HepG2 (cell line): ENCODE data around the gene PPP4R4. TPM values are rescaled to one million over a fixed set of nuclear protein-coding genes. Genes with fewer than 3 reads are reported as not detected.

ENCODE experiments used
- CREB3 ChIP-seq: sonication (generic); formaldehyde crosslinking; IDR thresholded peaks from 2 replicates; pipeline ENCODE4 v1.5.0; 2020; ENCODE audit warnings: missing genetic modification reagents
- DNMT1 ChIP-seq: sonication (generic); formaldehyde crosslinking; IDR thresholded peaks from 2 replicates; pipeline ENCODE4 v1.5.1; 2020; ENCODE audit warnings: mild to moderate bottlenecking, missing genetic modification reagents
- GZF1 ChIP-seq: sonication (generic); formaldehyde crosslinking; IDR thresholded peaks from 2 replicates; pipeline ENCODE4 v1.5.1; 2020; ENCODE audit warnings: mild to moderate bottlenecking, missing genetic modification reagents
- ISL2 ChIP-seq: sonication (generic); formaldehyde crosslinking; IDR thresholded peaks from 2 replicates; pipeline ENCODE4 v1.5.0; 2020; ENCODE audit warnings: missing genetic modification reagents
- NRL ChIP-seq: sonication (generic); formaldehyde crosslinking; IDR thresholded peaks from 2 replicates; pipeline ENCODE4 v1.5.0; 2020; ENCODE audit warnings: missing genetic modification reagents, mild to moderate bottlenecking, moderate library complexity, borderline replicate concordance
- PTBP1 ChIP-seq: fragments of 200-400 bp; formaldehyde crosslinking; IDR thresholded peaks from 2 replicates; pipeline ENCODE4 v1.6.1; 2018; ENCODE audit warnings: low read length, low read depth; ENCODE audit not compliant: poor library complexity, severe bottlenecking
- SIN3A ChIP-seq: IDR thresholded peaks from 2 replicates; pipeline ENCODE4 v1.6.1; 2011; ENCODE audit warnings: low read depth, mild to moderate bottlenecking, control low read depth, low read length, borderline replicate concordance
- SNAPC2 ChIP-seq: sonication (generic); formaldehyde crosslinking; IDR thresholded peaks from 2 replicates; pipeline ENCODE4 v1.8.1; 2022; ENCODE audit warnings: mild to moderate bottlenecking, missing genetic modification reagents
- ZBTB14 ChIP-seq: sonication (generic); formaldehyde crosslinking; IDR thresholded peaks from 2 replicates; pipeline ENCODE4 v1.4.0; 2020; ENCODE audit warnings: missing genetic modification reagents
- ZIK1 ChIP-seq: sonication (generic); formaldehyde crosslinking; IDR thresholded peaks from 2 replicates; pipeline ENCODE4 v1.5.0; 2020; ENCODE audit warnings: mild to moderate bottlenecking, low read depth, missing genetic modification reagents, borderline replicate concordance
- ZNF124 ChIP-seq: sonication (generic); formaldehyde crosslinking; IDR thresholded peaks from 2 replicates; pipeline ENCODE4 v1.4.0; 2020; ENCODE audit warnings: missing genetic modification reagents
- ZNF333 ChIP-seq: sonication (generic); formaldehyde crosslinking; IDR thresholded peaks from 2 replicates; pipeline ENCODE4 v1.4.0; 2020; ENCODE audit warnings: mild to moderate bottlenecking, missing genetic modification reagents, borderline replicate concordance
- ZNF431 ChIP-seq: sonication (generic); formaldehyde crosslinking; IDR thresholded peaks from 2 replicates; pipeline ENCODE4 v1.9.0; 2022; ENCODE audit warnings: missing genetic modification reagents, low read depth, mild to moderate bottlenecking, borderline replicate concordance
- ZNF562 ChIP-seq: sonication (generic); formaldehyde crosslinking; IDR thresholded peaks from 2 replicates; pipeline ENCODE4 v1.8.0; 2022; ENCODE audit warnings: missing genetic modification reagents, borderline replicate concordance
- ZNF709 ChIP-seq: sonication (generic); formaldehyde crosslinking; IDR thresholded peaks from 2 replicates; pipeline ENCODE4 v1.5.0; 2020; ENCODE audit warnings: mild to moderate bottlenecking, missing genetic modification reagents
- ZNF766 ChIP-seq: sonication (generic); formaldehyde crosslinking; IDR thresholded peaks from 2 replicates; pipeline ENCODE4 v1.5.0; 2020; ENCODE audit warnings: missing genetic modification reagents, borderline replicate concordance
- ZNF780A ChIP-seq: sonication (generic); formaldehyde crosslinking; IDR thresholded peaks from 2 replicates; pipeline ENCODE4 v1.8.0; 2022; ENCODE audit warnings: mild to moderate bottlenecking, missing genetic modification reagents, moderate library complexity
- ZSCAN22 ChIP-seq: sonication (generic); formaldehyde crosslinking; IDR thresholded peaks from 2 replicates; pipeline ENCODE4 v1.4.0; 2020; ENCODE audit warnings: mild to moderate bottlenecking, missing genetic modification reagents
- polyA plus RNA-seq, 8 experiments: library from polyadenylated mRNA; depleted of rRNA in 3 of 8; stranded (reverse) in 7 of 8; unstranded in 1 of 8; fragments of >200 nt; fragmentation: Illumina TruSeq in 4 of 8; extraction: Trizol in 4 of 8; gene quantifications; 2 replicates each; pipeline versions ENCODE4 v1.2.1 to v1.2.3, GENCODE V29; 2011 to 2016; ENCODE audit warnings: low read depth in 4 of 8, missing spikeins in 1 of 8, mixed read lengths in 1 of 8; ENCODE audit not compliant: insufficient read depth in 1 of 8
- total RNA-seq, 5 experiments: library from RNA; depleted of rRNA; stranded (reverse); fragments of >200 nt; fragmentation: Illumina TruSeq; extraction: Trizol; gene quantifications; 2 replicates each; pipeline ENCODE4 v1.2.3, GENCODE V29; 2016; ENCODE audit warnings: low read depth in 1 of 5
- TF ChIP-seq, protein P1 (sequence below): conservative IDR thresholded peaks from 2 replicates; pipeline ENCODE4 v1.6.1; 2018; ENCODE audit warnings: missing genetic modification reagents
- TF ChIP-seq, protein P2 (sequence below): IDR thresholded peaks from 2 replicates; pipeline ENCODE4 v1.6.1; 2016; ENCODE audit warnings: missing genetic modification reagents, missing compliant biosample characterization
- TF ChIP-seq, protein P3 (sequence below): sonication (generic); formaldehyde crosslinking; IDR thresholded peaks from 2 replicates; pipeline ENCODE4 v1.4.0; 2020; ENCODE audit warnings: missing genetic modification reagents, mild to moderate bottlenecking, borderline replicate concordance
- TF ChIP-seq, protein P4 (sequence below): sonication (generic); formaldehyde crosslinking; IDR thresholded peaks from 2 replicates; pipeline ENCODE4 v1.5.1; 2020; ENCODE audit warnings: missing genetic modification reagents, mild to moderate bottlenecking, borderline replicate concordance

PPP4R4 gene
- total and polyA plus RNA-seq, 2 of the 13 experiments (the other 11 are each of a cell fraction or from before 2014, with no cell fraction given) = 9.5 to 19.8 TPM

- TF ChIP-seq GZF1 (CRISPR knock-in tag) = no peak; the same call in 1 of the 2 replicates
- TF ChIP-seq ZNF124 (CRISPR knock-in tag) = no peak; the same call in 1 of the 2 replicates
- TF ChIP-seq, protein P1, sequence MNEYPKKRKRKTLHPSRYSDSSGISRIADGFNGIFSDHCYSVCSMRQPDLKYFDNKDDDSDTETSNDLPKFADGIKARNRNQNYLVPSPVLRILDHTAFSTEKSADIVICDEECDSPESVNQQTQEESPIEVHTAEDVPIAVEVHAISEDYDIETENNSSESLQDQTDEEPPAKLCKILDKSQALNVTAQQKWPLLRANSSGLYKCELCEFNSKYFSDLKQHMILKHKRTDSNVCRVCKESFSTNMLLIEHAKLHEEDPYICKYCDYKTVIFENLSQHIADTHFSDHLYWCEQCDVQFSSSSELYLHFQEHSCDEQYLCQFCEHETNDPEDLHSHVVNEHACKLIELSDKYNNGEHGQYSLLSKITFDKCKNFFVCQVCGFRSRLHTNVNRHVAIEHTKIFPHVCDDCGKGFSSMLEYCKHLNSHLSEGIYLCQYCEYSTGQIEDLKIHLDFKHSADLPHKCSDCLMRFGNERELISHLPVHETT = 0 out of 2 replicates have a peak, but pooled peaks have one; percentile 53
- TF ChIP-seq ZNF431 (CRISPR knock-in tag) = peak; percentile 74; the same call in 1 of the 2 replicates
- TF ChIP-seq NRL (CRISPR knock-in tag) = peak; percentile 49; the same call in 1 of the 2 replicates
- TF ChIP-seq, protein P2, sequence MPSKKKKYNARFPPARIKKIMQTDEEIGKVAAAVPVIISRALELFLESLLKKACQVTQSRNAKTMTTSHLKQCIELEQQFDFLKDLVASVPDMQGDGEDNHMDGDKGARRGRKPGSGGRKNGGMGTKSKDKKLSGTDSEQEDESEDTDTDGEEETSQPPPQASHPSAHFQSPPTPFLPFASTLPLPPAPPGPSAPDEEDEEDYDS (CRISPR knock-in tag) = peak; percentile 92
- peak; percentile 15; the same call in 1 of the 2 replicates for TF ChIP-seq ZSCAN22 (CRISPR knock-in tag)
- no peak; the same call in 1 of the 2 replicates for TF ChIP-seq ZNF709 (CRISPR knock-in tag)
- TF ChIP-seq ZBTB14 (CRISPR knock-in tag) = no peak
- no peak for TF ChIP-seq ZNF780A (CRISPR knock-in tag)
- TF ChIP-seq SNAPC2 (CRISPR knock-in tag) = no peak
- no peak; the same call in 1 of the 2 replicates for TF ChIP-seq ZNF333 (CRISPR knock-in tag)
- TF ChIP-seq ISL2 (CRISPR knock-in tag) = peak; percentile 82
- 0 out of 2 replicates have a peak, but pooled peaks have one; percentile 64 for TF ChIP-seq CREB3 (CRISPR knock-in tag)
- no peak for TF ChIP-seq ZNF562 (CRISPR knock-in tag)
- TF ChIP-seq ZNF766 = no peak
- no peak for TF ChIP-seq PTBP1
- TF ChIP-seq, protein P3, sequence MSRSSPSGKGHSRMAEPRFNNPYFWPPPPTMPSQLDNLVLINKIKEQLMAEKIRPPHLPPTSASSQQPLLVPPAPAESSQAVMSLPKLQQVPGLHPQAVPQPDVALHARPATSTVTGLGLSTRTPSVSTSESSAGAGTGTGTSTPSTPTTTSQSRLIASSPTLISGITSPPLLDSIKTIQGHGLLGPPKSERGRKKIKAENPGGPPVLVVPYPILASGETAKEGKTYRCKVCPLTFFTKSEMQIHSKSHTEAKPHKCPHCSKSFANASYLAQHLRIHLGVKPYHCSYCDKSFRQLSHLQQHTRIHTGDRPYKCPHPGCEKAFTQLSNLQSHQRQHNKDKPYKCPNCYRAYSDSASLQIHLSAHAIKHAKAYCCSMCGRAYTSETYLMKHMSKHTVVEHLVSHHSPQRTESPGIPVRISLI (CRISPR knock-in tag) = peak; percentile 38; the same call in 1 of the 2 replicates
- TF ChIP-seq SIN3A = peak; percentile 49; the same call in 1 of the 2 replicates
- TF ChIP-seq, protein P4, sequence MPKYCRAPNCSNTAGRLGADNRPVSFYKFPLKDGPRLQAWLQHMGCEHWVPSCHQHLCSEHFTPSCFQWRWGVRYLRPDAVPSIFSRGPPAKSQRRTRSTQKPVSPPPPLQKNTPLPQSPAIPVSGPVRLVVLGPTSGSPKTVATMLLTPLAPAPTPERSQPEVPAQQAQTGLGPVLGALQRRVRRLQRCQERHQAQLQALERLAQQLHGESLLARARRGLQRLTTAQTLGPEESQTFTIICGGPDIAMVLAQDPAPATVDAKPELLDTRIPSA (CRISPR knock-in tag) = no peak
- no peak for TF ChIP-seq ZIK1 (CRISPR knock-in tag)
- TF ChIP-seq DNMT1 (CRISPR knock-in tag) = no peak
Observed at GRCh38 chr14:94292872-94293577, 118.9 kb downstream of the PPP4R4 start, which contains the start of gene SERPINA10 (continued).
